HG02840 (cell line): Measurements from ENCODE around the gene PHETA1.
"Not testable (repeated sequence)": the region's sequence is repeated elsewhere in the genome, so short reads cannot be mapped to it uniquely, and the experiment has no call there.

Source experiments
- ATAC-seq: cut with Tn5 transposase; IDR thresholded peaks from one replicate; pipeline ENCODE4 v1.9.1; 2021; ENCODE audit warnings: mild to moderate bottlenecking, moderate library complexity, moderate number of reproducible peaks; ENCODE audit not compliant: unreplicated experiment, low FRiP score

The PHETA1 gene

GRCh38 chr12:111352296-111352993 is 16.4 kb downstream of the PHETA1 start:
- no peak for ATAC-seq

- ATAC-seq, result no peak
Measured at GRCh38 chr12:111351026-111351425, 17.9 kb downstream of the PHETA1 start.

- ATAC-seq, result no peak
Measured at GRCh38 chr12:111349748-111350520, 19.0 kb downstream of the PHETA1 start.

DNA sequence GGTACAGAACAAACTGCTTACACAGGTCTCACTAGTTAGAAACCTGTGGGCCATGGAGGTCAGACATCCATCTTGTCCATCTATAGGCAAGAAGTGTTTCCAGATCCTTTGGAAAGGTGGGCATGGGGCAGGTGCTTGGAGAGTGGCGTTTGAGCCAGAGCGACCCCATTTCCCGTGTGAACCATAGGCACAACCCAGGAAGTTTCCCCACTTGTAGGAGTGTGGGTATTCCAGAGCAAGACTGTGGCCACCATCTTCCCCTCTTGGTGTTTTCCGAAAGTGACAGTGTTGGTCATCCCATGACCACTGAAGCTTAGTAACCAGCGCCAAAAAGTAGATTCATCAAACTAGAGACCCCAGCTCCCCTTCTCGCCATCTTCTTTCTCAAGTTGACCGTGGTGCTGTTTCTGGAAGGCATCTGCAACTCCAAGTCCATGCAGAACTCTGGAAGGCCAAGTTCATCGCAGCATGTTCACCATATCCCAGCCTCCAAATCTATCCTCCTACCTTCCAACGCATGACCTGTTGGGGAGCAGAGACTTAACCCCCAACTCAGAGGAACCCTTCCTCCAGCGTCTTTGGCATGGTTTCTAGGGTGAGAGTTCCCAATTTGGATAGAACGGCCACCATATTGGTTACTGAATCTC is 19.7 kb downstream of the PHETA1 start:
- ATAC-seq, result no peak

DNA sequence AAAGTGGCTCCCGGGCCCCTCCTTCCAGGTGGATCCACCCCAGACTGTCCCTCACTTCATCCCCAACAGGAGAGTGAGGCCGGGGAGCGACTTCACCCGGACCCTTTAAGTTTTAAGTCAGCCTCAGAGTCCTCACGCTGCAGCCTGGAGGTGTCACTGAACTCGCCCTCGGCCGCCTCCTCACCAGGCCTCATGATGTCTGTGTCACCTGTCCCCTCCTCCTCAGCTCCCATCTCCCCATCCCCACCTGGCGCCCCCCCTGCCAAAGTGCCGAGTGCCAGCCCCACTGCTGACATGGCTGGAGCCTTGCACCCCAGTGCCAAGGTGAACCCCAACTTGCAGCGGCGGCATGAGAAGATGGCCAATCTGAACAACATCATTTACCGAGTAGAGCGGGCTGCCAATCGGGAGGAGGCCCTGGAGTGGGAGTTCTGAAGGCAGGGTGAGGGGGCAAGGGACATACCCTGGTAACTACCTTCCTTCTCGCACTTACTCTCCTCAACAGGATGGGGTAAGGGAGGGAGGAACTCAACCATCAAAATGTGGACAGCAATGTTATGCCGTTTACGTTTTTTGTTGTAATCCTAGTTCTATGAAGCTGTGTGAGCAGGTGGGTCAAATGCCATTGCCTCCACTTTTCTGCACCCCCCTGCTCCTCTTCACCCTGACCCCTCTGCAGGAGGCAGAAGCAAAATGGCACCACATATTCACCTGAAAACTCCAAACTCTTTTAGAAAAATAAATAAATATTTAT is 20.8 kb downstream of the PHETA1 start:
- ATAC-seq, result no peak

- no peak for ATAC-seq
Measured at GRCh38 chr12:111344254-111344875, 24.5 kb downstream of the PHETA1 start.

GRCh38 chr12:111343181-111343580 is 25.7 kb downstream of the PHETA1 start:
- no peak for ATAC-seq

DNA sequence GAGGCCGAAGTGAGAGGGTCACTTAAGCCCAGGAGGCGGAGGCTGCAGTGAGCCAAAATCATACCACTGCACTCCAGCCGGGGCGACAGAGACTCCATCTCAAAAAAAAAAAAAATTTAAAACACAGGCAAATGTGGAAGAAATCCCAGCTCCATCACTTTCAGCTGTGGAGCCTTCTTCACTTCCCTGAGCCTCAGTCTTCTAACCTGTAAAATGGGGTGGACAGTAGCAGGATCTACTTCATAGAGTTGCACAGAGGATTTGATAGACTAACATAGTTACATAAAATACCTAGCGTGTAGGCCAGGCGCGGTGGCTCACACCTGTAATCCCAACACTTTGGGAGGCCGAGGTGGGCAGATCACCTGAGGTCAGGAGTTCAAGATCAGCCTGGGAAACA is 26.5 kb downstream of the PHETA1 start:
- no peak for ATAC-seq

GRCh38 chr12:111341426-111342065 is 27.3 kb downstream of the PHETA1 start:
- ATAC-seq, result no peak

DNA sequence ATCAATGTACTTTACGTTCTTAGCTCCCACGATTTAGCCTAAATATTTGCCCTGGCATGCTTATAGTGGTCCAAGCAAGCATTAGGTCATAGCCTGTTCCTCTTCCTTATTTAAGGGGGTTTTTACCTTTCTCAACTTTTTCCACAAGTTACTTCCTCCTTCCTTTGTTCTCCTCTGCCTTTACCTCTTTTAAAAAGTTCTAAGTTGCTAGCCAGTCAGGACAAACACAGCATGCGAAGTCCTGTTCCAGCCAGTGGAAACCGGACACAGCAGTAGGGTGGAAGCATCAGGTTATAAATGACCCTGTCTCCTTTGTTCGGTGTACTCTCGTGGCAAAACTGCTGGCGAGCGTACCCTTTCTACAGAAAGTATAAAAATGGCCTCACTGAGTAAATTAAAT is 28.2 kb downstream of the PHETA1 start:
- ATAC-seq, result not testable (repeated sequence)

DNA sequence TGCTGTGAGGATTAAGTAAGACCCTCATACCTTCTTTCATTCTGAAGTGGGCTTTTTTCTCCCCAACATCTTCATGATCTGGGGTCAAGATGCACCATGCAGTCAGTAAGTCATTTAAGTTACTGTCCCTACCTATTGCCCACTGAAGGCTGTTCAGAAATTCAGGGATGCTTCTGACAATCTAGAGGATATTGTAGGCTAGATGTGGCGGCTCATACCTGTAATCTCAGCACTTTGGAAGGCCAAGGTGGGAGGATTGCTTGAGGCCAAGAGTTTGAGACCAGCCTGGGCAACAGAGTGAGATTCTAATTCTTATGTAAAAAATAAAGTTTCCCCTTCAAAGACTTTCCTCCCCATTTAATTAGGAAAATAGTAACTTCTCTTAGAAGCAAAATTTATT is 28.7 kb downstream of the PHETA1 start:
- no peak for ATAC-seq

DNA sequence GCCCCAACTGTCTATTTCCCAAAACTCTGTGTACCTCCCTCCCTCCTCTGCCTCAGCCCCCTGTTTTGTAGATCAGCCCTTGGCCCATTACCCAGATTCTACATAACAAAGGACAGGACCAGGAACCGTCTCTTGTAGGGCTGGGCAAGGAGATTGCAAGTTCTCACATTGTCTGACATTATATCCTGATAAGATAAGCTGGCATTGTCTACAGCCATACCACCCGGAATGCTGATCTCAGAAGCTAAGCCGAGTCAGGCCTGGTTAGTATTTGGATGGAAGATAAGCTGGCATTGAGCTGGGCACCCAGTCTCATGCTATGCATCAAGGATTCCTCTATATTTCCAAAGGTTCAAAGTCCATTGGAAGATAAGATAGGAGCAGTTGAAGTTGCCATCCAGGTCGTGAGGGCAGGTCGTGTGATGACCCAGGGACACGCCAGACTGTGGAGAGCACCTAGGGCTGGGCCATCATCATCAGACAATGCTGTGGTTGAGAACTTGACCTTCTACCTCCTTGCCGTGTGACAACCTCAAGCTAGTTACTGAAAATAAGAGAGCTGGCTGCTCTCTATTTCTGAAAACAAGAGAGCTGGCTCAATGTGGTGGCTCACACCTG is 29.5 kb downstream of the PHETA1 start:
- no peak for ATAC-seq

GRCh38 chr12:111338096-111338495 is 30.8 kb downstream of the PHETA1 start:
- ATAC-seq, result no peak

DNA sequence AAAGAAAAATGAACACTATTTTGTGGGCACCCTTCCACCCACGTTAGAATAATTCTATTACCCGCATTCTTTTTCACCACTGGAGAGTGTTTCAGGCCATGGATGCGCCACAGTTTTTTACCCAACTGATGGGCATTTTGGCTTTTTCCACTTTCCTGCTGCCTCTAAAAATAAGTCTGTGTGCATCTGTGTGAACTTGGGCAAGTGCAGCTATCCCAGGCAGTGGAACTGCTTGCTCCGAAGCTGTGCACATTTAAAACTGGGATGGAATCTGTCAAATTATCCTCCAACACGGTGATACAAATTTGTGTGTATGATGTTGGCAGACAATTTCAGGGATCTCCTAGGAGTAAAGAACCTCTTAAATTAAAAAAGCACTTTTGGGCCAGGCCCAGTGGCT is 31.5 kb downstream of the PHETA1 start:
- no peak for ATAC-seq

- ATAC-seq, result not testable (repeated sequence)
Measured at GRCh38 chr12:111336411-111336810, 32.5 kb downstream of the PHETA1 start.

- no peak for ATAC-seq
Measured at GRCh38 chr12:111335811-111336210, 33.1 kb downstream of the PHETA1 start.

GRCh38 chr12:111335301-111335700 is 33.6 kb downstream of the PHETA1 start:
- not testable (repeated sequence) for ATAC-seq

- ATAC-seq, result no peak
Measured at GRCh38 chr12:111334393-111334915, 34.4 kb downstream of the PHETA1 start.
